Measurements from ENCODE around the gene HLA-DRB1.

The HLA-DRB1 gene

GRCh38 chr6:32576250-32576649 lies 13.4 kb downstream of the HLA-DRB1 start:
- H3K27ac ChIP-seq (ENCODE audit: poor library complexity, severe bottlenecking) = no peak overlapping the region
- no peak overlapping the region for H3K4me3 ChIP-seq (ENCODE audit: severe bottlenecking)
- no peaks in the 10 kb centered on the region for H3K36me3 ChIP-seq (ENCODE audit: low read depth)
- H3K27me3 ChIP-seq (ENCODE audit: insufficient read depth, poor library complexity, severe bottlenecking) = no peaks in the 10 kb centered on the region
- no peaks in the 10 kb centered on the region for H3K4me1 ChIP-seq (ENCODE audit: insufficient read depth, poor library complexity, severe bottlenecking)
- no peaks in the 10 kb centered on the region for H3K9me3 ChIP-seq (ENCODE audit: severe bottlenecking)
- ATAC-seq (ENCODE audit: low read depth) (no peak), DNase-seq (ENCODE audit: low spot score) (no peak)
- TF ChIP-seq CTCF (IDR thresholded peaks at IDR 0.05; ENCODE audit: poor library complexity, severe bottlenecking) = no peak

GRCh38 chr6:32570363-32570905 lies 19.2 kb downstream of the HLA-DRB1 start:
- H3K27me3 ChIP-seq (ENCODE audit: insufficient read depth, poor library complexity, severe bottlenecking) = no peaks in the 10 kb centered on the region
- TF ChIP-seq CTCF (IDR thresholded peaks at IDR 0.05; ENCODE audit: poor library complexity, severe bottlenecking) = no peak
- no peak overlapping the region for H3K27ac ChIP-seq (ENCODE audit: poor library complexity, severe bottlenecking)
- no peaks in the 10 kb centered on the region for H3K9me3 ChIP-seq (ENCODE audit: severe bottlenecking)
- H3K36me3 ChIP-seq (ENCODE audit: low read depth) = no peaks in the 10 kb centered on the region
- ATAC-seq (ENCODE audit: low read depth) (no peak), DNase-seq (ENCODE audit: low spot score) (no peak)
- H3K4me3 ChIP-seq (ENCODE audit: severe bottlenecking) = no peak overlapping the region
- no peaks in the 10 kb centered on the region for H3K4me1 ChIP-seq (ENCODE audit: insufficient read depth, poor library complexity, severe bottlenecking)

GRCh38 chr6:32568561-32568960 lies 21.1 kb downstream of the HLA-DRB1 start:
- no peak for ATAC-seq (ENCODE audit: low read depth)

GRCh38 chr6:32566957-32567356 lies 22.7 kb downstream of the HLA-DRB1 start:
- TF ChIP-seq CTCF (IDR thresholded peaks at IDR 0.05; ENCODE audit: poor library complexity, severe bottlenecking) = no peak
- DNase-seq (ENCODE audit: low spot score) (no peak), ATAC-seq (ENCODE audit: low read depth) (no peak)
- no peak overlapping the region for H3K4me3 ChIP-seq (ENCODE audit: severe bottlenecking)
- no peaks in the 10 kb centered on the region for H3K9me3 ChIP-seq (ENCODE audit: severe bottlenecking)
- H3K27me3 ChIP-seq (ENCODE audit: insufficient read depth, poor library complexity, severe bottlenecking) = no peaks in the 10 kb centered on the region
- H3K27ac ChIP-seq (ENCODE audit: poor library complexity, severe bottlenecking) = no peak overlapping the region
- no peaks in the 10 kb centered on the region for H3K36me3 ChIP-seq (ENCODE audit: low read depth)
- no peaks in the 10 kb centered on the region for H3K4me1 ChIP-seq (ENCODE audit: insufficient read depth, poor library complexity, severe bottlenecking)

More at GRCh38 chr6:32568561-32568960, 21.1 kb downstream of the HLA-DRB1 start:
- Histone ChIP-seq H3K4me3 (ENCODE audit: severe bottlenecking) (no peak overlapping the region), H3K27ac (ENCODE audit: poor library complexity, severe bottlenecking) (no peak overlapping the region), H3K9me3 (ENCODE audit: severe bottlenecking) (no peaks in the 10 kb centered on the region), H3K36me3 (ENCODE audit: low read depth) (no peaks in the 10 kb centered on the region), H3K27me3 (ENCODE audit: insufficient read depth, poor library complexity, severe bottlenecking) (no peaks in the 10 kb centered on the region), H3K4me1 (ENCODE audit: insufficient read depth, poor library complexity, severe bottlenecking) (no peaks in the 10 kb centered on the region)
- TF ChIP-seq CTCF (IDR thresholded peaks at IDR 0.05; ENCODE audit: poor library complexity, severe bottlenecking) = no peak
- no peak for DNase-seq (ENCODE audit: low spot score)

GRCh38 chr6:32565511-32565910 lies 24.1 kb downstream of the HLA-DRB1 start:
- TF ChIP-seq CTCF (IDR thresholded peaks at IDR 0.05; ENCODE audit: poor library complexity, severe bottlenecking) = no peak
- Histone ChIP-seq H3K27ac (ENCODE audit: poor library complexity, severe bottlenecking) (no peak overlapping the region), H3K4me1 (ENCODE audit: insufficient read depth, poor library complexity, severe bottlenecking) (no peaks in the 10 kb centered on the region), H3K27me3 (ENCODE audit: insufficient read depth, poor library complexity, severe bottlenecking) (no peaks in the 10 kb centered on the region), H3K9me3 (ENCODE audit: severe bottlenecking) (no peaks in the 10 kb centered on the region), H3K4me3 (ENCODE audit: severe bottlenecking) (no peak overlapping the region), H3K36me3 (ENCODE audit: low read depth) (no peaks in the 10 kb centered on the region)
- DNase-seq (ENCODE audit: low spot score) (no peak), ATAC-seq (ENCODE audit: low read depth) (no peak)
